Transverse colon (tissue), 4 donors: ENCODE results near the gene ATP1A4. TPM values are rescaled to one million over a fixed set of nuclear protein-coding genes. Genes with fewer than 3 reads are reported as not detected.

Experiments used
- DNase-seq: peaks from one replicate; pipeline ENCODE4 v3.0.0-alpha.2; 2019
- H3K27ac ChIP-seq, 4 donors: fragments of 200-600 bp; sonication (generic); 2 replicates each; pipeline ENCODE4 v1.5.1; 2016 to 2018; ENCODE audit warnings: inconsistent platforms in 4 of 4
- H3K27me3 ChIP-seq: fragments of 200-600 bp; sonication (generic); 2 replicates; pipeline ENCODE4 v1.5.1; 2017; ENCODE audit warnings: inconsistent platforms
- H3K36me3 ChIP-seq, 4 donors: fragments of 200-600 bp; sonication (generic); 2 replicates each; pipeline ENCODE4 v1.5.1; 2017 to 2019; ENCODE audit warnings: inconsistent platforms in 4 of 4
- H3K4me1 ChIP-seq, 4 donors: fragments of 200-600 bp; sonication (generic); 2 replicates each; pipeline ENCODE4 v1.5.1; 2017 to 2020; ENCODE audit warnings: inconsistent platforms in 4 of 4
- H3K4me3 ChIP-seq, 4 donors: fragments of 200-600 bp; sonication (generic); 1 replicate in 1 of 4; 2 replicates in 3 of 4; pipeline versions ENCODE4 v1.5.1 to v1.6.1; 2017 to 2019; ENCODE audit warnings: inconsistent platforms in 4 of 4
- H3K9me3 ChIP-seq, 2 donors: fragments of 200-600 bp; sonication (generic); 2 replicates each; pipeline ENCODE4 v1.5.1; 2017 to 2019; ENCODE audit warnings: inconsistent platforms in 2 of 2
- CTCF ChIP-seq, 5 experiments: fragments of 200-600 bp in 3 of 5; fragments of 450-650 bp in 2 of 5; sonication (generic) in 3 of 5; IDR thresholded peaks; 1 replicate in 2 of 5; 2 replicates in 3 of 5; pipeline ENCODE4 v1.5.1; 2016 to 2017; ENCODE audit warnings: antibody characterized with exemption in 5 of 5, inconsistent platforms in 3 of 5, mild to moderate bottlenecking in 2 of 5, moderate library complexity in 1 of 5
- EP300 ChIP-seq: sonication (generic); formaldehyde crosslinking; IDR thresholded peaks from one replicate; pipeline ENCODE4 v1.6.1; 2017; ENCODE audit warnings: antibody characterized with exemption, low read depth
- POLR2A ChIP-seq: fragments of 450-650 bp; IDR thresholded peaks from one replicate; pipeline ENCODE4 v1.6.1; 2016; ENCODE audit warnings: antibody characterized with exemption, mild to moderate bottlenecking, moderate library complexity
- POLR2AphosphoS5 ChIP-seq, 3 donors: sonication (generic); formaldehyde crosslinking; IDR thresholded peaks; one replicate each; pipeline ENCODE4 v1.6.1; 2016; ENCODE audit warnings: antibody characterized with exemption in 3 of 3
- WGBS, 2 donors: methylation state at CpG; one replicate each; pipeline ENCODE4 v1.1.5; 2018; ENCODE audit warnings: low coverage in 1 of 2; 5-methylcytosine and 5-hydroxymethylcytosine counted together
- in situ Hi-C, 4 donors: fragments of 200-750 bp; cut with MboI; loops; one replicate each; pipeline versions ENCODE4 v1.15.0 to v1.15.1; 2017; ENCODE audit warnings: low sequenced_read_pairs in 3 of 4, low pct_ligation_motif_present in 1 of 4, low pct_unique_long_range_greater_than_20kb in 1 of 4
- intact Hi-C: fragments of 100-400 bp; cut with DNase I; formaldehyde crosslinking; loops from one replicate; pipeline ENCODE4 v1.15.1; 2023; ENCODE audit warnings: low total_unique reads
- total RNA-seq, 4 donors: library from RNA; depleted of rRNA; stranded (reverse); fragments of >200 nt; gene quantifications; one replicate each; pipeline ENCODE4 v1.1.0, GENCODE V29; 2016

Gene ATP1A4
- total RNA-seq, 4 donors from 2014 or later: 0.20 TPM; not detected in 3

DNA sequence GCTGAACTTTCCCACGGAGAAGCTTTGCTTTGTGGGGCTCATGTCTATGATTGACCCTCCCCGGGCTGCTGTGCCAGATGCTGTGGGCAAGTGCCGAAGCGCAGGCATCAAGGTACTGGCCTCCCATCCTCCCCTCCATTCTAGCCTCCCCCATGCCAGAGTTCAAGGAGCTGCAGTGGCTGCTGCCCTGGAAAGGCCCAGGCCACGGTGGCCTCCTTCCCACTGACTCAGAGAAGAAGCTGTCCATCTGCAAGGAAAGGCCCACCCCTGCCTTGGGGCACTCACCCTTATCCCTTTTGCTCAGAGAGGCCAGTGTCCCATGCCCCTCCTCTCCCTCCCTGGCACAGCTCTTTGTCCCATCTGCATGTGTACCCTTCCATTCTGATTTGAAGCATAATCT is 20.9 kb upstream of the ATP1A4 start:
- Histone ChIP-seq H3K27me3 (no peaks in the 10 kb centered on the region), H3K27ac (peak overlapping the region in 1 of 4 donors; percentile 11), H3K9me3 (no peaks in the 10 kb centered on the region), H3K4me1 (peaks cover 0 to 8% (median 0%) of the 10 kb centered on the region in 4 donors), H3K4me3 (no peak overlapping the region), H3K36me3 (no peaks in the 10 kb centered on the region)
- no peak for DNase-seq
- TF ChIP-seq POLR2AphosphoS5 (IDR thresholded peaks at IDR 0.05) (no peak), CTCF (IDR thresholded peaks at IDR 0.05) (no peak), EP300 (no peak), POLR2A (no peak)
- in situ Hi-C loops (no loop called here), intact Hi-C loops (no loop called here)
- 86% methylated on average over 5 of the region's 5 CpGs; no CpG with 5 or more reads in 1 of the 2 donors for WGBS, 2 donors

DNA sequence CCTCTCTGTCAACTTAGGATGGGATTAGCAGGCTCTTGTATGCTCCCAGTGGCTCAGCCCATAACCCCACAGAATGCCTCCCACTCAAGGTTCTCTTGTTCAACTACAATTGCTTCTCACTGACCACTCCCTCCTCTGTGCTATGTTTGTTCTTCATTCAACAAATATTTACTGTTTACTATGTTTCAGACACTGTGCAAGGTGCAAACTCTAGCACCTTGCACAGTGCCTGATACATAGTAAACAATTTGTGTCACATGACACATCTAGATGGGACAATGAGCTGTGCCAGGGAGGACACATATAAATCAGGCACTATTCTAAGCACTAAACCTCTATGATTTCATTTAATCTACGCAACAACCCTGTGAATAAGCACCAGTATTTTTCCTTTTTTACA is 20.5 kb upstream of the ATP1A4 start:
- no peak overlapping the region for H3K4me3 ChIP-seq
- H3K36me3 ChIP-seq: no peaks in the 10 kb centered on the region
- TF ChIP-seq POLR2AphosphoS5 (IDR thresholded peaks at IDR 0.05) (no peak), CTCF (IDR thresholded peaks at IDR 0.05) (no peak)
- H3K27me3 ChIP-seq: no peaks in the 10 kb centered on the region
- peaks cover 0 to 8% (median 0%) of the 10 kb centered on the region in 4 donors for H3K4me1 ChIP-seq
- H3K27ac ChIP-seq: peak overlapping the region in 2 of 4 donors; percentile 18 to 46
- in situ Hi-C loops: no loop called here
- intact Hi-C loops: no loop called here
- no peak for DNase-seq
- 87 to 100% methylated on average over 1 of the region's 1 CpG for WGBS, 2 donors
- H3K9me3 ChIP-seq: no peaks in the 10 kb centered on the region

DNA sequence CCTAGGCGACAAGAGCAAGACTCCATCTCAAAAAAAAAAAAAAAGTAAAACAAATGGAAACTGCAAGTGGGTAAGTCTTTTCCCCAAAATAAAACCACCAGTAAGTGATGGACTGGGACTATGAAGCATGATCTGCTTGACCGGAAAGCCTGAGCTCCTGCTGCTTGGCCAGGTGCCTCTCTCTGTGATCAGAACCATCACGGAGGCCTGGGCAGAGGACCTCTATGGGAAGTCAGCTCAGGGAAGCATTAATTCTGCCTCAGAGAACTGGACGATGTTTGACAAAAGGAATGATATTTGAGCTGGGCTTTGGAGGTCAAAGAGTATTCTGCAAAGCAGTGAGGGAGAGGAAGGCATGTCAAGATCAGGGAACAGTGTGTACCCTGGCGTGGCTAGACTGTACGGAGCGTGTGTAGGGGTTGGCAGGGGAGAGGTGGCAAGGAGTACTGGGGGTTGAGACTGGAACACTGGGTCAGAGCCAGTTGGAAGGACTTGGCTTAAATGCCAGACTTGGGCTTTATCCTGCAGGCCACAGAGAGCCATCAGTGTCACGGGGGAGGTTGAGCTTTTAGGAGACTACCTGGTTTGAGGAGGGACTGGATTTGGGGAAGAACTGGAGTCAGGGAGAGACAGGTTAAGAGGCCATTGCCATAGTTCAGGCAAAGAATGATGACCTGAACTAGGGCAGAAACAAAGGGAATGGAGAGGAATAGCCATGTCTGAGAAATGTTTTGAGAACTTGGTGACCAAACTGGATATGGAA is 19.4 kb upstream of the ATP1A4 start:
- in situ Hi-C loops (no loop called here), intact Hi-C loops (no loop called here)
- no peaks in the 10 kb centered on the region for H3K27me3 ChIP-seq
- no peak overlapping the region for H3K4me3 ChIP-seq
- no peaks in the 10 kb centered on the region for H3K9me3 ChIP-seq
- WGBS, 2 donors: 67 to 72% methylated on average over 6 to 8 of the region's 8 CpGs
- no peaks in the 10 kb centered on the region for H3K36me3 ChIP-seq
- TF ChIP-seq EP300 (no peak), CTCF (IDR thresholded peaks at IDR 0.05) (no peak), POLR2AphosphoS5 (IDR thresholded peaks at IDR 0.05) (peak; percentile 12 to 52 (median 46)), POLR2A (no peak)
- DNase-seq: no peak
- peaks cover 0 to 8% (median 0%) of the 10 kb centered on the region in 4 donors for H3K4me1 ChIP-seq
- peak overlapping the region in 3 of 4 donors; percentile 18 to 51 (median 37) for H3K27ac ChIP-seq

DNA sequence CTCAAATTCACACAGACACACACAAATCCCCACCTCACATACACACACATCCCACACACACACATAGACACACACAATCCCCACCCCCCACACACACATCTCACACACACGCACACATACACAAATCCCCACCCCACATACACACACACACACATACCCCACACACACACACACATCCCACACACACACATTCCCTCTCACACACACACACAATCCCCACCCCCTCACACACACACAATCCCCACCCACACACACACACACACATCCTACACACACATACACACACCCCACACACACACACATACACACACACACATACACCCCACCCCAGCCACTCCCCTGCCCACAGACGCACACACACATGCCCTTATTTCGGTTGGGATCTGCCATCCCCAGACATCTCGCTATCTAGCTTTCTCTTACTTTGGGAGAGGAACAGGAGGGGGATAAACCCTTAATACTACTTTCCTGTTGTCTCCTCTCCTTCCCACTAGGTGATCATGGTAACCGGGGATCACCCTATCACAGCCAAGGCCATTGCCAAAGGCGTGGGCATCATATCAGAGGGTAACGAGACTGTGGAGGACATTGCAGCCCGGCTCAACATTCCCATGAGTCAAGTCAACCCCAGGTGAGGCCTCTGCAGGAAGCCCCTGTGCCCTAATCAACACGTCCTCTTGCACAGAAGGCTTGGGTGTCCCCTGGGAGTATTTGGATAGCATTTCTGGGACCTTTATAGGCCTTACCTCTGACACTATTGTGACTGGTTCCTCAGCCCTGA is 17.2 kb upstream of the ATP1A4 start:
- no peaks in the 10 kb centered on the region for H3K4me1 ChIP-seq
- no peaks in the 10 kb centered on the region for H3K36me3 ChIP-seq
- intact Hi-C loops (no loop called here), in situ Hi-C loops (no loop called here)
- no peak overlapping the region for H3K4me3 ChIP-seq
- TF ChIP-seq EP300 (no peak), POLR2AphosphoS5 (IDR thresholded peaks at IDR 0.05) (no peak), POLR2A (no peak), CTCF (IDR thresholded peaks at IDR 0.05) (no peak)
- H3K9me3 ChIP-seq: no peaks in the 10 kb centered on the region
- H3K27me3 ChIP-seq: no peaks in the 10 kb centered on the region
- DNase-seq: no peak
- WGBS, 2 donors: 81 to 87% methylated on average over 4 to 9 of the region's 9 CpGs
- no peak overlapping the region for H3K27ac ChIP-seq
